HL-60 (cell line): ENCODE measurements around the gene GTF2E1.

Source experiments
- DNase-seq, 2 experiments: peaks; one replicate each; pipeline ENCODE4 v3.0.0-alpha.2; 2010 to 2020; ENCODE audit warnings: low read depth in 1 of 2, low spot score in 1 of 2
- H3K27ac ChIP-seq: fragments of 250-450 bp; sonication (Bioruptor Pico); replicated peaks from 2 replicates; pipeline ENCODE4 v1.5.1; 2020; ENCODE audit warnings: mild to moderate bottlenecking, moderate library complexity
- H3K27me3 ChIP-seq: fragments of 250-450 bp; sonication (Bioruptor Pico); 2 replicates; pipeline ENCODE4 v1.5.1; 2021; ENCODE audit warnings: mild to moderate bottlenecking, moderate library complexity; ENCODE audit not compliant: insufficient read depth, poor library complexity, severe bottlenecking
- H3K4me3 ChIP-seq: replicated peaks from 2 replicates; pipeline ENCODE4 v1.5.1; 2011; ENCODE audit warnings: mild to moderate bottlenecking, control low read depth, low read length; ENCODE audit not compliant: insufficient read depth
- GABPA ChIP-seq: IDR thresholded peaks from 2 replicates; pipeline ENCODE4 v1.6.1; 2012; ENCODE audit warnings: low read depth
- POLR2AphosphoS5 ChIP-seq: IDR thresholded peaks from 2 replicates; pipeline ENCODE4 v1.6.1; 2012; ENCODE audit warnings: low read depth
- SPI1 ChIP-seq: IDR thresholded peaks from 2 replicates; pipeline ENCODE4 v1.6.1; 2012; ENCODE audit warnings: low read depth, mild to moderate bottlenecking, borderline replicate concordance
- TF ChIP-seq, protein P1 (sequence below): IDR thresholded peaks from one replicate; pipeline ENCODE4 v1.5.1; 2011; ENCODE audit warnings: low read length, control low read depth, inconsistent platforms; ENCODE audit not compliant: insufficient read depth
- TF ChIP-seq, protein P2 (sequence below): IDR thresholded peaks from 2 replicates; pipeline ENCODE4 v1.6.1; 2012; ENCODE audit warnings: low read depth; ENCODE audit not compliant: insufficient replicate concordance

GTF2E1 gene

DNA sequence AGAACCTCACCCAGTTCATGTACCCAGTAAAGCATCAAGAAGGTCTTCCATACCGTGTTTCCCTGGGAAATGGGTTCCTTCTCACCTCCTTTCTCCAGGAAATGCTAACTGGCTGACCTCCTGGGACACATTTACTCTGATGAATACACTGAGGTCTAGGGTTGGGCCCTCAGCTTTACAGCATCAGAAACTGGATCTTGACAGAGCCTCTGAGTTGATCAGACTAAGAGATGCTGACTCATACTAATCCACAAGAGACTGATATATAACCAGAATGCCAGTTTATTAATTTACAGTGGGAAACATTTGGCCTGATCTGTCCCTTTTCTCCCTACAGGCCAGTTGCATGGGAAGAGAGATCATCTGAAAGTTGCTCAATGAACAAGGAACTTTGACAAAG is 55.8 kb downstream of the GTF2E1 start:
- DNase-seq = no peak
- H3K27me3 ChIP-seq = peaks cover 2% of the 10 kb centered on the region
- TF ChIP-seq, protein P1, sequence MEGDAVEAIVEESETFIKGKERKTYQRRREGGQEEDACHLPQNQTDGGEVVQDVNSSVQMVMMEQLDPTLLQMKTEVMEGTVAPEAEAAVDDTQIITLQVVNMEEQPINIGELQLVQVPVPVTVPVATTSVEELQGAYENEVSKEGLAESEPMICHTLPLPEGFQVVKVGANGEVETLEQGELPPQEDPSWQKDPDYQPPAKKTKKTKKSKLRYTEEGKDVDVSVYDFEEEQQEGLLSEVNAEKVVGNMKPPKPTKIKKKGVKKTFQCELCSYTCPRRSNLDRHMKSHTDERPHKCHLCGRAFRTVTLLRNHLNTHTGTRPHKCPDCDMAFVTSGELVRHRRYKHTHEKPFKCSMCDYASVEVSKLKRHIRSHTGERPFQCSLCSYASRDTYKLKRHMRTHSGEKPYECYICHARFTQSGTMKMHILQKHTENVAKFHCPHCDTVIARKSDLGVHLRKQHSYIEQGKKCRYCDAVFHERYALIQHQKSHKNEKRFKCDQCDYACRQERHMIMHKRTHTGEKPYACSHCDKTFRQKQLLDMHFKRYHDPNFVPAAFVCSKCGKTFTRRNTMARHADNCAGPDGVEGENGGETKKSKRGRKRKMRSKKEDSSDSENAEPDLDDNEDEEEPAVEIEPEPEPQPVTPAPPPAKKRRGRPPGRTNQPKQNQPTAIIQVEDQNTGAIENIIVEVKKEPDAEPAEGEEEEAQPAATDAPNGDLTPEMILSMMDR = no peak
- TF ChIP-seq, protein P2, sequence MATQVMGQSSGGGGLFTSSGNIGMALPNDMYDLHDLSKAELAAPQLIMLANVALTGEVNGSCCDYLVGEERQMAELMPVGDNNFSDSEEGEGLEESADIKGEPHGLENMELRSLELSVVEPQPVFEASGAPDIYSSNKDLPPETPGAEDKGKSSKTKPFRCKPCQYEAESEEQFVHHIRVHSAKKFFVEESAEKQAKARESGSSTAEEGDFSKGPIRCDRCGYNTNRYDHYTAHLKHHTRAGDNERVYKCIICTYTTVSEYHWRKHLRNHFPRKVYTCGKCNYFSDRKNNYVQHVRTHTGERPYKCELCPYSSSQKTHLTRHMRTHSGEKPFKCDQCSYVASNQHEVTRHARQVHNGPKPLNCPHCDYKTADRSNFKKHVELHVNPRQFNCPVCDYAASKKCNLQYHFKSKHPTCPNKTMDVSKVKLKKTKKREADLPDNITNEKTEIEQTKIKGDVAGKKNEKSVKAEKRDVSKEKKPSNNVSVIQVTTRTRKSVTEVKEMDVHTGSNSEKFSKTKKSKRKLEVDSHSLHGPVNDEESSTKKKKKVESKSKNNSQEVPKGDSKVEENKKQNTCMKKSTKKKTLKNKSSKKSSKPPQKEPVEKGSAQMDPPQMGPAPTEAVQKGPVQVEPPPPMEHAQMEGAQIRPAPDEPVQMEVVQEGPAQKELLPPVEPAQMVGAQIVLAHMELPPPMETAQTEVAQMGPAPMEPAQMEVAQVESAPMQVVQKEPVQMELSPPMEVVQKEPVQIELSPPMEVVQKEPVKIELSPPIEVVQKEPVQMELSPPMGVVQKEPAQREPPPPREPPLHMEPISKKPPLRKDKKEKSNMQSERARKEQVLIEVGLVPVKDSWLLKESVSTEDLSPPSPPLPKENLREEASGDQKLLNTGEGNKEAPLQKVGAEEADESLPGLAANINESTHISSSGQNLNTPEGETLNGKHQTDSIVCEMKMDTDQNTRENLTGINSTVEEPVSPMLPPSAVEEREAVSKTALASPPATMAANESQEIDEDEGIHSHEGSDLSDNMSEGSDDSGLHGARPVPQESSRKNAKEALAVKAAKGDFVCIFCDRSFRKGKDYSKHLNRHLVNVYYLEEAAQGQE = no peak
- TF ChIP-seq SPI1 (no peak), POLR2AphosphoS5 (no peak), GABPA (no peak)
- H3K4me3 ChIP-seq = no peak overlapping the region
- H3K27ac ChIP-seq = no peak overlapping the region

DNA sequence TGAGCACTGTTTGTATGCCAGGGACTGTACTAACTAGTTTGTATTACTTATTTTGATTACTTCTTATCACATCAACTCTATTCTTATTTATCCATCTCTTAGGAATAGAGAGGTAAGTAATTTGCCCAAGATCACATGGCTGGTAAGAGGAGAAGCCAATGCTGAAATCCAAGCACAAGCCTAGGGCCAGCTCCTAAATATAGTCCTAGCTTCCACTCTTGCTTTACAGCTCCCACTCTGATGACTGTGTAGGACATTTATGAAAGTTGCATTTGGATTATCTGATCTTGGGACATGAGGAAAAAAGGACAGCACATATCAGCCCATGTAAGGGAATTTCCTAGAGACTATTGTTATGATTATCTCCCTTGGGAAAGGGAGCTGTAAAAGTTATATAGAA is 58.1 kb downstream of the GTF2E1 start:
- TF ChIP-seq GABPA (no peak), SPI1 (no peak), POLR2AphosphoS5 (no peak)
- TF ChIP-seq, protein P1 = no peak
- TF ChIP-seq, protein P2 = no peak
- H3K4me3 ChIP-seq = no peak overlapping the region
- no peak for DNase-seq
- H3K27me3 ChIP-seq = peaks cover 2% of the 10 kb centered on the region
- no peak overlapping the region for H3K27ac ChIP-seq

DNA sequence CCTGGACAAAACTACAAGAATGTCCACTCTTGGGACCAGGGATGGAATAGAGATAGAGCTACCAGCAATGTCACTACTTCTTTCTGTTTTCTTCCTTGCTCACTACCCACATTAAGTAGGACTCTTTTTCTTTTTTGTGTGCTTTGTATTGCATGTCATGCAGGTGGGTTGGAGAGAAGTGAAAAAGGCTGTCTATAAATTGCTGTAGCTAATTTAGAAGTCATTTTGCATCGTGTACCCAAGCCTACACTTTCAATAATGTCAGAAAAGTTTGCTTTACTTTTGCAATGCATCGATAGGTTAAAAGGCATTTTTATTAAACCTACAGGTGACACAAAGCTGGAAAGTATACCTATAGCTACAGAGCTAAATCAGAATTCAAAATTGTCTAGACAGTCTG is 58.9 kb downstream of the GTF2E1 start:
- no peak overlapping the region for H3K27ac ChIP-seq
- H3K4me3 ChIP-seq = no peak overlapping the region
- TF ChIP-seq SPI1 = no peak
- TF ChIP-seq, protein P1 = no peak
- no peak for TF ChIP-seq POLR2AphosphoS5
- TF ChIP-seq GABPA = no peak
- TF ChIP-seq, protein P2 = no peak
- no peak for DNase-seq
- peaks cover 2% of the 10 kb centered on the region for H3K27me3 ChIP-seq
